Coronary artery (tissue), 2 donors: ENCODE measurements around the gene P2RX2.

Experiments
- DNase-seq: peaks from one replicate; pipeline ENCODE4 v3.0.0-alpha.2; 2017; ENCODE audit warnings: low spot score
- H3K27ac ChIP-seq, 2 donors: fragments of 200-600 bp; sonication (generic); one replicate each; pipeline ENCODE4 v1.5.1; 2016 to 2019
- H3K4me3 ChIP-seq: fragments of 200-600 bp; sonication (generic); 2 replicates; pipeline ENCODE4 v1.5.1; 2016; ENCODE audit warnings: mild to moderate bottlenecking, moderate library complexity
- TF ChIP-seq, protein P1 (sequence below): fragments of 200-600 bp; sonication (generic); IDR thresholded peaks from one replicate; pipeline ENCODE4 v1.5.1; 2019; ENCODE audit warnings: antibody characterized with exemption

P2RX2 gene

DNA sequence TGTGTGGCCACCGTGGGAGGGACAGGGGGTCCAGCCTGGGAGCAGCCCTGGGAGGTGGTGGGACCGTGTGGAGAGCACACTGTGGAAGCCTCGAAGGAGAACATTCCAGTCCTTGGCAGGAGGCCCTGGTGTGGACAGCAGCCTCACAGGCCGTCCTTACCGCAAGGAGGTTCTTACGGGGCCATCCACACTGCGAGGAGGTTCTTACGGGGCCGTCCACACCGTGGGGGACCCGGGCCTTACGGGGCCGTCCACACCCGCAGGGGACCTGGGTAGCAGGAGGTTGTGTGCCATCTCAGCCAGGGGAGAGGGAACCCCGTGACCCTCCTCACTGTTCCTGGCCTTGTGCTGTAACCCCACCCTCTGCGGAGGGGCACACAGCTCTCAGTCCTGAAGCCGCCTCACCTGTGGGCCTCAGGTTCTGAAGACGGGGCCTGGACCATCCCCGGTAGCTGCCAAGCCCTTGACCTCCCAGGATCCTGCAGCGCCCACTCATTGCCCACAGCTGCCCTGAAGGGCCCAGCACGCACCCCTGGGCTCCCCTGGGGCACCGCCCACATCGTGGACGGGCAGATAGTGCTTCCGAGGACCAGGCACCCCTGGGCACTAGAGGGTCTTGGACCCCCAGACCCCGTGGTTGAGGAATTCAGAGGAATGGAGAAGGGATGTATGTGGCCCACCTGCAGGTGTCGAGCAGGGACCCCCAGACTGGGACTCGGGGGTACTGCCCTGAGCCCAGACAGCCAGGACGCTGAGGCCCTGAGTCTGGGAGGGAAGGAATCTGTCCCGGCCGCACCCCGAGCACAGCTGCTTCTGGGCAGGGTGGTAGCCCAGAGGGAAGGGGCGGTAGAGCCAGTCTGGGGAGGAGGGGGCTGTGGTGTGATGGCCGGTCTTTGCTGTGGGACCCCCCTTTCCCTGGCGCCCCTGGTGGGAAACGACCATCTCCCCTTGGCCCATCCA lies 45.5 kb upstream of the P2RX2 start:
- no peak overlapping the region for H3K27ac ChIP-seq
- TF ChIP-seq, protein P1, sequence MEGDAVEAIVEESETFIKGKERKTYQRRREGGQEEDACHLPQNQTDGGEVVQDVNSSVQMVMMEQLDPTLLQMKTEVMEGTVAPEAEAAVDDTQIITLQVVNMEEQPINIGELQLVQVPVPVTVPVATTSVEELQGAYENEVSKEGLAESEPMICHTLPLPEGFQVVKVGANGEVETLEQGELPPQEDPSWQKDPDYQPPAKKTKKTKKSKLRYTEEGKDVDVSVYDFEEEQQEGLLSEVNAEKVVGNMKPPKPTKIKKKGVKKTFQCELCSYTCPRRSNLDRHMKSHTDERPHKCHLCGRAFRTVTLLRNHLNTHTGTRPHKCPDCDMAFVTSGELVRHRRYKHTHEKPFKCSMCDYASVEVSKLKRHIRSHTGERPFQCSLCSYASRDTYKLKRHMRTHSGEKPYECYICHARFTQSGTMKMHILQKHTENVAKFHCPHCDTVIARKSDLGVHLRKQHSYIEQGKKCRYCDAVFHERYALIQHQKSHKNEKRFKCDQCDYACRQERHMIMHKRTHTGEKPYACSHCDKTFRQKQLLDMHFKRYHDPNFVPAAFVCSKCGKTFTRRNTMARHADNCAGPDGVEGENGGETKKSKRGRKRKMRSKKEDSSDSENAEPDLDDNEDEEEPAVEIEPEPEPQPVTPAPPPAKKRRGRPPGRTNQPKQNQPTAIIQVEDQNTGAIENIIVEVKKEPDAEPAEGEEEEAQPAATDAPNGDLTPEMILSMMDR: no peak
- H3K4me3 ChIP-seq: no peak overlapping the region
- DNase-seq: no peak

DNA sequence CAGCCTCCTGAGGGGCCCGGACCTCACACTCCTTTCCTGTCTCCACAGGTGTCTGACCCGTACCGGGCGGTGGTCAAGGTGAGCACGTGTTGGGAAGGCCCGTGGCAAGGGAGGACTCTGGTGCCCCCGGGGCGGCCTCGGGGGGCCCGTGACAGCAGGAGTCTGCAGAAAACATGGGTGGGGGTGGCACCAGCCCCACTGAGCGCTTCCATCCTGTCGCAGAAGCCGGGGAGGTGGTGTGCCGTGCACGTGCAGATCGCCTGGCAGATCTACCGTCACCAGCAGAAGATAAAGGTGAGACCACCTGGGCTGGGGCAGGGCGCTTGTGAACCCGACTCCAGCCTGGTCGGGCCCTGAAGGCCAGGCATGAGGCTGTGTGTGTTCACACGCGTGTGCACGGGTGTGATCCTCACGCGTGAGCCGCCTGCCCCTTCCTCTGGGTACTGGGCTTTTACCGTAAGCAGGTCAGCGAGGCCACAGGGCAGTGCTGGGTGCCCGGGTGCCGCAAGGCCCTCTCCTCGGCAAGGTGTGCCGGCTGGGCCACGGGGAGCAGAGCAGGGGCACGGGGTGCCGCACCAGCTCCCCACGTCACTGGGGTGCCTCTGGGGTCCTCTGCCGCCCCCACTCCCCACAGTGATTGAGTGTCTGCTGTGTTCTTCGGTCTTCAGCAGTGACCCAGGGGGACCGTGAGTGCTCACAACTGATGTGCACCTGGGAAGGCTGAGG lies 44.1 kb upstream of the P2RX2 start:
- H3K4me3 ChIP-seq: no peak overlapping the region
- TF ChIP-seq, protein P1: no peak
- no peak overlapping the region for H3K27ac ChIP-seq
- no peak for DNase-seq

DNA sequence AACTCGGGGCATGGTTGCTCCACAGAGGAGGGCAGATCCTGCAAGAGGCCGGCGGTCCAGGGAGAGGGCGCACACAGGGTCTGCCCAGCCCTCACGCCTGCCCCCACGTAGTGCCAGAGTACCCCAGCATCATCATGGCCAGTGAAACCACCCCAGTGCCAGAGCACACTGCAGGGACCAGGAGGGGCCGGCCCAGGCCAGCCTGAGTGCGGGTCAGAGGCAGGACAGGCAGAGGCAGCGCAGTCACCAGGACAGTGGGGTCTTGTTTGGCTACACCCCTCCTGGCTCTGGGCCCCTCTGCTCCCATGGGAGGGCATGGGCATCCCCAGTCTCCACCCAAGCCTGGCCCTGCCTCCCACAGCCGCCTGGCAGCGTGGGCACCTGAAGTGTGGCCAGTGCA lies 42.9 kb upstream of the P2RX2 start:
- Histone ChIP-seq H3K4me3 (no peak overlapping the region), H3K27ac (no peak overlapping the region)
- TF ChIP-seq, protein P1: no peak
- DNase-seq: no peak

DNA sequence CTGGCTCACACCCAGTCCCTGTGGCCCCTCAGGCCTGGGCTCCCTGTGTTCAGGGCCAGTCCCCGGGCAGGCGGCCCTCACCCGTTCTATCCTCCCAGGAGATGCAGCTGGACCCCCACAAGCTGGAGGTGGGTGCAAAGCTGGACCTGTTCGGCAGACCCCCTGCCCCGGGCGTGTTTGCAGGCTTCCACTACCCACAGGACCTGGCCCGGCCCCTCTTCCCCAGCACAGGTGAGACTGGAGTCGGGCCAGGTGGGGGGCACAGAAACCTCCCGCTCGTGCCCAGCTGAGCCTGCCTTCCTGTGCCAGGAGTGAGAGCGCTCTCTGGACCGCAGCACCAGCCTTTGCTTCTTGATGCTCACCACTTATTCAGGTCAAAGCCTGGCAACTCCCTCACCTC lies 41.9 kb upstream of the P2RX2 start:
- Histone ChIP-seq H3K4me3 (no peak overlapping the region), H3K27ac (no peak overlapping the region)
- DNase-seq: no peak
- TF ChIP-seq, protein P1: no peak

DNA sequence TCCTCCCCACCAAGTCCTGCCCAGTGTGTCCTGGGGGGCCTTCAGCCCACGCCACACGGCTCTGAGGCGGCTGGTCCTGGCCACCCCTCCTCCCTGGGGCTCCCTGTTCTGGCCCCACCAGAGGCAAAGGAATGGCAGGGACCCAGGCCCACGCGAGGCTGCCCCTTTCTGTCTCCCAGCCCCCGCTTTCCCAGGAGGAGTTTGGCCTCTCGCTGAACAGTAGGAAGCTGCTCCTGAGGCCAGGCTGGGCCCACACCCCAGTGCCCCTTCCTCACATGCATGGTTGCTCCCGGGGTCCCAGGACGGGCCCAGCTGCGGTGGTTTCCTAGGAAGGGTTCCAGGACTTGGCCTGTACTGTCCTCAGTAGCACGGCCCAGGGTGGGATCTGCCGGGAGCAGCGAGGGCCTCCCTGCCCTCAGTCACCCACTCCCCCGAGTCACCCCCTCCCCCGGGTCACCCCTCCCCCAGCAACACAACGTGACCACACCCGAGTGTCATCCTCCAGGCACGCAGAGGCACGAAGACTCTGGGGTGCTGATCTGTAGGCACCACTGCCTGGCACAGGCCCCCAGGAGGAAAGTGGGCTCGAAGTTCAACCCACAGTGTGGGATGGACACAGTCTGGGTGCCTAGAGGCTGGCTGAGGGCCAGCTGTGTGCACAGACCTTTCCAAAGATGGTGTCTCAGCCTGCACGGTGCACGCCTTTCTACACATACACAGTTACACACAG lies 41.2 kb upstream of the P2RX2 start:
- H3K27ac ChIP-seq: no peak overlapping the region
- no peak for DNase-seq

DNA sequence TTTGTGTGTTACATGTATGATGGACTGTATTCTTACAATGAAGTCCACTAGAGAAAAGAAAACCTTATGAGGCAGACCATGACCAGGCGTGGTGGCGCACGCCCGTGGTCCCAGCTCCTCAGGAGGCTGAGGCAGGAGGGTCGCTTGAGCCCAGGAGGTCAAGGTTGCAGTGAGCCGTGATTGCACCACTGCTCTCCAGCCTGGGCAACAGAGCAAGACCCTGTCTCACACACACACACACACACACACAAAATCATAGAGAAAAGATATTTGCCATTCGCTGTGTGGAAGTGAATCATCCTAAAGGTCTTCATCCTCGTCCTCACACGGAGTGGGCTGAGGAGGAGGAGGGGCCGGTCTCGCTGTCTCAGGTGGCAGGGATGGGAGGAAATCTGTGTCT lies 40.5 kb upstream of the P2RX2 start:
- Histone ChIP-seq H3K4me3 (no peak overlapping the region), H3K27ac (no peak overlapping the region)
- DNase-seq: no peak
- TF ChIP-seq, protein P1: no peak

More for the DNA sequence above, 41.2 kb upstream of the P2RX2 start:
- TF ChIP-seq, protein P1: no peak
- no peak overlapping the region for H3K4me3 ChIP-seq
